Measurements from ENCODE around the gene PLXNA3. TPM values are rescaled to one million over a fixed set of nuclear protein-coding genes. Genes with fewer than 3 reads are reported as not detected.

The PLXNA3 gene
- total RNA-seq, 1 donor from 2014 or later = 69.5 TPM

- no peaks in the 10 kb centered on the region for H3K27me3 Mint-ChIP-seq
- ATAC-seq (ENCODE audit: low read depth) (no peak), DNase-seq (no peak)
- H3K4me1 Mint-ChIP-seq = peaks cover 9% of the 10 kb centered on the region
- intact Hi-C loops (cut with micrococcal nuclease) = no loop called here
- no peak for TF ChIP-seq CTCF (IDR thresholded peaks at IDR 0.05)
- ChIA-PET POLR2A (no interaction called here), CTCF (no interaction called here)
- H3K36me3 Mint-ChIP-seq (ENCODE audit: low read depth) = peaks cover 33% of the 10 kb centered on the region
- no peak overlapping the region for H3K27ac Mint-ChIP-seq
- H3K9me3 Mint-ChIP-seq = peaks cover 2% of the 10 kb centered on the region
- no peak overlapping the region for H3K4me3 Mint-ChIP-seq
Measured at GRCh38 chrX:154509455-154509854, 51.4 kb downstream of the PLXNA3 start.

- H3K9me3 Mint-ChIP-seq = peaks cover 2% of the 10 kb centered on the region
- DNase-seq = no peak
- no peak overlapping the region for H3K4me3 Mint-ChIP-seq
- intact Hi-C loops (cut with micrococcal nuclease) = loop anchor here (10.0 kb wide), 2 partner anchors 57 to 137 kb away; partner anchors contain the start of genes EMD, FLNA and PLXNA3
- H3K4me1 Mint-ChIP-seq = peaks cover 21% of the 10 kb centered on the region
- POLR2A ChIA-PET = no interaction called here
- CTCF ChIA-PET = no interaction called here
- H3K27ac Mint-ChIP-seq = peak overlapping the region; percentile 56
- H3K36me3 Mint-ChIP-seq (ENCODE audit: low read depth) = peaks cover 25% of the 10 kb centered on the region
- H3K27me3 Mint-ChIP-seq = no peaks in the 10 kb centered on the region
- no peak for TF ChIP-seq CTCF (IDR thresholded peaks at IDR 0.05)
- ATAC-seq (ENCODE audit: low read depth) = no peak
Measured at GRCh38 chrX:154511761-154512160, 53.7 kb downstream of the PLXNA3 start.

- Mint-ChIP-seq H3K27ac (no peak overlapping the region), H3K36me3 (ENCODE audit: low read depth) (peaks cover 24% of the 10 kb centered on the region)
- CTCF ChIA-PET = no interaction called here
Measured at GRCh38 chrX:154512879-154513553, 54.9 kb downstream of the PLXNA3 start.

GRCh38 chrX:154513716-154514115 lies 55.6 kb downstream of the PLXNA3 start:
- H3K4me1 Mint-ChIP-seq = peaks cover 21% of the 10 kb centered on the region
- no peak overlapping the region for H3K27ac Mint-ChIP-seq
- no peak for DNase-seq
- peaks cover 2% of the 10 kb centered on the region for H3K9me3 Mint-ChIP-seq
- ATAC-seq (ENCODE audit: low read depth) = no peak
- intact Hi-C loops (cut with micrococcal nuclease) = loop anchor here (10.0 kb wide), 2 partner anchors 59 to 139 kb away; partner anchors contain the start of genes EMD, FLNA and PLXNA3
- POLR2A ChIA-PET = interaction anchor here (0.6 to 4.8 kb wide), 3 partner anchors 12 to 23 kb away, joined by 3 to 34 read pairs (median 5); partner anchors contain the start of gene SLC10A3
- TF ChIP-seq CTCF (IDR thresholded peaks at IDR 0.05) = no peak
- CTCF ChIA-PET = no interaction called here
- peaks cover 19% of the 10 kb centered on the region for H3K36me3 Mint-ChIP-seq (ENCODE audit: low read depth)
- H3K4me3 Mint-ChIP-seq = no peak overlapping the region
- H3K27me3 Mint-ChIP-seq = no peaks in the 10 kb centered on the region

More at GRCh38 chrX:154512879-154513553, 54.9 kb downstream of the PLXNA3 start:
- intact Hi-C loops (cut with micrococcal nuclease) = loop anchor here (10.0 kb wide), 2 partner anchors 58 to 138 kb away; partner anchors contain the start of genes EMD, FLNA and PLXNA3
- POLR2A ChIA-PET = interaction anchor here (0.6 to 4.8 kb wide), 3 partner anchors 12 to 22 kb away, joined by 3 to 34 read pairs (median 5); partner anchors contain the start of gene SLC10A3
- Mint-ChIP-seq H3K4me3 (no peak overlapping the region), H3K4me1 (peaks cover 21% of the 10 kb centered on the region), H3K9me3 (peaks cover 2% of the 10 kb centered on the region), H3K27me3 (no peaks in the 10 kb centered on the region)
- DNase-seq (no peak), ATAC-seq (ENCODE audit: low read depth) (no peak)
- TF ChIP-seq CTCF (IDR thresholded peaks at IDR 0.05) = no peak

Data from activated B cell treated with CpG ODN at 0.5 μM for 24 hours (primary cell).